ENCODE measurements around the gene NPIPA7.
"Not testable (repeated sequence)": the region's sequence is repeated elsewhere in the genome, so short reads cannot be mapped to it uniquely, and the experiment has no call there.

Gene NPIPA7

GRCh38 chr16:16420515-16420914 lies 41.6 kb downstream of the NPIPA7 start:
- not testable (repeated sequence) for DNase-seq

- not testable (repeated sequence) for DNase-seq
Observed at GRCh38 chr16:16425146-16425545, 46.2 kb downstream of the NPIPA7 start.

GRCh38 chr16:16431135-16431534 lies 52.2 kb downstream of the NPIPA7 start:
- not testable (repeated sequence) for DNase-seq

GRCh38 chr16:16434711-16435110 lies 55.8 kb downstream of the NPIPA7 start:
- not testable (repeated sequence) for DNase-seq

- not testable (repeated sequence) for DNase-seq
Observed at GRCh38 chr16:16441401-16441800, 62.5 kb downstream of the NPIPA7 start.

Measured in CD4-positive, alpha-beta T cell treated with Interferon alpha-2 for 1 hour (primary cell).